Measurements from ENCODE around the gene RACGAP1. TPM values are rescaled to one million over a fixed set of nuclear protein-coding genes. Genes with fewer than 3 reads are reported as not detected.

RACGAP1 gene
- total RNA-seq, 1 experiment from 2014 or later = 147 TPM

DNA sequence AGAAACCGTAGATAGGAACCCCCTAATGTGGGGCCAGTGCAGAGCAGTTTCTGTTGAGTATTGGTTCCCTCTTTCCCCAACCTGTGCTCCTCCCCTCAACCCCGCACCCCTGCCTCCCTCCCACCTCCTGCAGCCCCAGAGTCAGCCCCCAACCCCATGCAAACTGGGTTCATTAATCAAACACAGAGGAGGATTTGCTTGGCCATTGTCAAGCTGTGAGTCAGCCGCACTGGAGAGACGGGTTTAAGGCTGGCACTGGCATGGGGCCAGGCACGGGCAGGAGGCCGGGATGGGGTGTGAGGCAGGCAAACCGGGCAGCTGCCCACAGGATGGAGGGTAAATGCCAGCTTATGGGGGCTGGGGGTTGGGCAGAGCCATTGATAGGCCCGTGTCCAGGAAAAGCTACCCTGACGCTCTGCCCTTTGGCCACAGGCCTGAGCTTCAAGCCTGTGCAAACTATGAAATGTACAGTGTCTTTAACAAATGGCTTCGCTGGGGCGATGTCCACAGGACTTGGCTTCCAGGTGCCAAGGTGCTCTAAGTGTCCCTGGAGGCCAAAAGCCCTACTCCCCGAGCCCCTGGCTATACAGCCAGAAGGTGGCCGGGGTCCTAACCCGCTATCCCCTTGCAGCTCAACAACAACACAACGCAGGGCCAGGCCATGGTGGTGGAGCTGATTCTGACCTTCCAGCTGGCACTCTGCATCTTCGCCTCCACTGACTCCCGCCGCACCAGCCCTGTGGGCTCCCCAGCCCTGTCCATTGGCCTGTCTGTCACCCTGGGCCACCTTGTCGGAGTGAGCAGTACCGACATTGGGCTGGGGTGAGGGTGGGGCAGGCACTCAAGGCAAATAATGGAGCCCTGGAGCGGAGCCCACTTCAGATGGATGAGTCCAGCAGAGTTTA, 62.2 kb downstream of the RACGAP1 start:
- in situ Hi-C loops (cut with HindIII; ENCODE audit: low pct_unique_long_range_greater_than_20kb, low sequenced_read_pairs) = no loop called here
- TF ChIP-seq, protein P1, sequence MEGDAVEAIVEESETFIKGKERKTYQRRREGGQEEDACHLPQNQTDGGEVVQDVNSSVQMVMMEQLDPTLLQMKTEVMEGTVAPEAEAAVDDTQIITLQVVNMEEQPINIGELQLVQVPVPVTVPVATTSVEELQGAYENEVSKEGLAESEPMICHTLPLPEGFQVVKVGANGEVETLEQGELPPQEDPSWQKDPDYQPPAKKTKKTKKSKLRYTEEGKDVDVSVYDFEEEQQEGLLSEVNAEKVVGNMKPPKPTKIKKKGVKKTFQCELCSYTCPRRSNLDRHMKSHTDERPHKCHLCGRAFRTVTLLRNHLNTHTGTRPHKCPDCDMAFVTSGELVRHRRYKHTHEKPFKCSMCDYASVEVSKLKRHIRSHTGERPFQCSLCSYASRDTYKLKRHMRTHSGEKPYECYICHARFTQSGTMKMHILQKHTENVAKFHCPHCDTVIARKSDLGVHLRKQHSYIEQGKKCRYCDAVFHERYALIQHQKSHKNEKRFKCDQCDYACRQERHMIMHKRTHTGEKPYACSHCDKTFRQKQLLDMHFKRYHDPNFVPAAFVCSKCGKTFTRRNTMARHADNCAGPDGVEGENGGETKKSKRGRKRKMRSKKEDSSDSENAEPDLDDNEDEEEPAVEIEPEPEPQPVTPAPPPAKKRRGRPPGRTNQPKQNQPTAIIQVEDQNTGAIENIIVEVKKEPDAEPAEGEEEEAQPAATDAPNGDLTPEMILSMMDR (IDR thresholded peaks at IDR 0.05) = no peak
- TF ChIP-seq TCF7L2 (IDR thresholded peaks at IDR 0.05; ENCODE audit: low read depth, low read length) (no peak), POLR2AphosphoS5 (IDR thresholded peaks at IDR 0.05; ENCODE audit: low read depth, low read length) (no peak), SIN3A (IDR thresholded peaks at IDR 0.05; ENCODE audit: borderline replicate concordance, insufficient read depth, low read depth, low read length) (no peak)
- TF ChIP-seq, protein P2, sequence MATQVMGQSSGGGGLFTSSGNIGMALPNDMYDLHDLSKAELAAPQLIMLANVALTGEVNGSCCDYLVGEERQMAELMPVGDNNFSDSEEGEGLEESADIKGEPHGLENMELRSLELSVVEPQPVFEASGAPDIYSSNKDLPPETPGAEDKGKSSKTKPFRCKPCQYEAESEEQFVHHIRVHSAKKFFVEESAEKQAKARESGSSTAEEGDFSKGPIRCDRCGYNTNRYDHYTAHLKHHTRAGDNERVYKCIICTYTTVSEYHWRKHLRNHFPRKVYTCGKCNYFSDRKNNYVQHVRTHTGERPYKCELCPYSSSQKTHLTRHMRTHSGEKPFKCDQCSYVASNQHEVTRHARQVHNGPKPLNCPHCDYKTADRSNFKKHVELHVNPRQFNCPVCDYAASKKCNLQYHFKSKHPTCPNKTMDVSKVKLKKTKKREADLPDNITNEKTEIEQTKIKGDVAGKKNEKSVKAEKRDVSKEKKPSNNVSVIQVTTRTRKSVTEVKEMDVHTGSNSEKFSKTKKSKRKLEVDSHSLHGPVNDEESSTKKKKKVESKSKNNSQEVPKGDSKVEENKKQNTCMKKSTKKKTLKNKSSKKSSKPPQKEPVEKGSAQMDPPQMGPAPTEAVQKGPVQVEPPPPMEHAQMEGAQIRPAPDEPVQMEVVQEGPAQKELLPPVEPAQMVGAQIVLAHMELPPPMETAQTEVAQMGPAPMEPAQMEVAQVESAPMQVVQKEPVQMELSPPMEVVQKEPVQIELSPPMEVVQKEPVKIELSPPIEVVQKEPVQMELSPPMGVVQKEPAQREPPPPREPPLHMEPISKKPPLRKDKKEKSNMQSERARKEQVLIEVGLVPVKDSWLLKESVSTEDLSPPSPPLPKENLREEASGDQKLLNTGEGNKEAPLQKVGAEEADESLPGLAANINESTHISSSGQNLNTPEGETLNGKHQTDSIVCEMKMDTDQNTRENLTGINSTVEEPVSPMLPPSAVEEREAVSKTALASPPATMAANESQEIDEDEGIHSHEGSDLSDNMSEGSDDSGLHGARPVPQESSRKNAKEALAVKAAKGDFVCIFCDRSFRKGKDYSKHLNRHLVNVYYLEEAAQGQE (IDR thresholded peaks at IDR 0.05; ENCODE audit: insufficient read depth in 1 of 2, low read depth in 2 of 2, low read length in 1 of 2) = no peak
- BruUV-seq (replicated peaks) = no TSS peak
- intact Hi-C loops (cut with micrococcal nuclease; ENCODE audit: unreplicated experiment) = no loop called here
- H3K4me1 ChIP-seq (ENCODE audit: control insufficient read depth, insufficient read depth, low read length) = peaks cover 36% of the 10 kb centered on the region
- POLR2A ChIA-PET = interaction anchor here (0.6 to 0.7 kb wide), 3 partner anchors 10 to 943 kb away, joined by 3 to 10 read pairs (median 4); no protein-coding TSS in a partner anchor
- no peaks in the 10 kb centered on the region for H3K27me3 ChIP-seq (ENCODE audit: control insufficient read depth, insufficient read depth, low read length)
- peak overlapping the region; percentile 21; the same call in 1 of the 2 replicates for H3K27ac ChIP-seq (ENCODE audit: low read length)
- H3K36me3 ChIP-seq (ENCODE audit: control insufficient read depth, insufficient read depth, low read length) = no peaks in the 10 kb centered on the region
- H3K9me3 ChIP-seq (ENCODE audit: control insufficient read depth, insufficient read depth, low read depth, low read length) = no peaks in the 10 kb centered on the region
- no peak for ATAC-seq
- CTCF ChIA-PET = interaction anchor here (0.6 to 1.2 kb wide), 4 partner anchors 18 to 107 kb away, joined by 3 to 6 read pairs (median 4); no protein-coding TSS in a partner anchor
- DNase-seq (ENCODE audit: low read depth, low spot score) = no peak
- H3K4me3 ChIP-seq (ENCODE audit: low read depth in 2 of 2, low read length in 2 of 2) = no peak overlapping the region

DNA sequence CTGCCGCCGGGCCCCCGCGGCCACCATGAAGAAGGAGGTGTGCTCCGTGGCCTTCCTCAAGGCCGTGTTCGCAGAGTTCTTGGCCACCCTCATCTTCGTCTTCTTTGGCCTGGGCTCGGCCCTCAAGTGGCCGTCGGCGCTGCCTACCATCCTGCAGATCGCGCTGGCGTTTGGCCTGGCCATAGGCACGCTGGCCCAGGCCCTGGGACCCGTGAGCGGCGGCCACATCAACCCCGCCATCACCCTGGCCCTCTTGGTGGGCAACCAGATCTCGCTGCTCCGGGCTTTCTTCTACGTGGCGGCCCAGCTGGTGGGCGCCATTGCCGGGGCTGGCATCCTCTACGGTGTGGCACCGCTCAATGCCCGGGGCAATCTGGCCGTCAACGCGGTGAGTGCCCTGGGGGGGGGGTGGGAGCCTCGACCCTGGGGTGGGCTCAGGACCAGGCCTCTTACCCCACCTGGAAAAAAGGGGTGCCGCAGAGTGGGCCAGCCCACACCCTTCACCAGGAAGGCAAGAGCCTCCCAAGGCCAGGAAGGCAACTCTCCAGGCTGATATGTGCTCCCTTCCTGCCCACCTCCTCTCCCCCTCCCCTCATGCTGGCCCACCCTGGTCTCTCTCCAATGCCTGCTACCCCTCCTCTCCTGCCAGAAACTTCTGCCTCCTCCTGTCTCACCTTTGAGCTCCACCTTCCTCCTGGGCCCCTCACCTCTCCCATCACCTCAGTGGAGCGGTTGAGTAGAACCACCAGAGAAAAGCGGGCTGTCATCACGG, 63.1 kb downstream of the RACGAP1 start:
- TF ChIP-seq POLR2AphosphoS5 (IDR thresholded peaks at IDR 0.05; ENCODE audit: low read depth, low read length) (no peak), SIN3A (IDR thresholded peaks at IDR 0.05; ENCODE audit: borderline replicate concordance, insufficient read depth, low read depth, low read length) (no peak), TCF7L2 (IDR thresholded peaks at IDR 0.05; ENCODE audit: low read depth, low read length) (no peak)
- TF ChIP-seq, protein P2 (IDR thresholded peaks at IDR 0.05; ENCODE audit: insufficient read depth in 1 of 2, low read depth in 2 of 2, low read length in 1 of 2) = no peak
- TF ChIP-seq, protein P1 (IDR thresholded peaks at IDR 0.05) = no peak
- H3K36me3 ChIP-seq (ENCODE audit: control insufficient read depth, insufficient read depth, low read length) = no peaks in the 10 kb centered on the region
- no peaks in the 10 kb centered on the region for H3K9me3 ChIP-seq (ENCODE audit: control insufficient read depth, insufficient read depth, low read depth, low read length)
- no peak overlapping the region for H3K27ac ChIP-seq (ENCODE audit: low read length)
- H3K27me3 ChIP-seq (ENCODE audit: control insufficient read depth, insufficient read depth, low read length) = no peaks in the 10 kb centered on the region
- CTCF ChIA-PET = interaction anchor here (1.0 kb wide), 1 partner anchor 94 kb away, joined by 6 read pairs; no protein-coding TSS in a partner anchor
- in situ Hi-C loops (cut with HindIII; ENCODE audit: low pct_unique_long_range_greater_than_20kb, low sequenced_read_pairs) = no loop called here
- DNase-seq (ENCODE audit: low read depth, low spot score) (no peak), ATAC-seq (no peak)
- POLR2A ChIA-PET = interaction anchor here (0.6 kb wide), 1 partner anchor 942 kb away, joined by 3 read pairs; no protein-coding TSS in a partner anchor
- no TSS peak for BruUV-seq (replicated peaks)
- intact Hi-C loops (cut with micrococcal nuclease; ENCODE audit: unreplicated experiment) = no loop called here
- no peak overlapping the region for H3K4me3 ChIP-seq (ENCODE audit: low read depth in 2 of 2, low read length in 2 of 2)
- peaks cover 33% of the 10 kb centered on the region for H3K4me1 ChIP-seq (ENCODE audit: control insufficient read depth, insufficient read depth, low read length)
